Activated B cell treated with CpG ODN at 0.5 μM for 24 hours (primary cell): ENCODE data around the gene ZDHHC1. TPM values are rescaled to one million over a fixed set of nuclear protein-coding genes. Genes with fewer than 3 reads are reported as not detected.

ENCODE experiments used
- ATAC-seq: fragments of 200-7000 bp; cut with Tn5 transposase; one replicate; pipeline ENCODE4 v1.10.0; 2021; ENCODE audit warnings: low read depth, mild to moderate bottlenecking, moderate library complexity
- CTCF ChIA-PET: fragments of 350-600 bp; sonication (Branson Sonifier 250); formaldehyde crosslinking; loops from one replicate; lab custom pipeline; 2021; ENCODE audit warnings: antibody characterized with exemption; lab: Charles Lee
- POLR2A ChIA-PET: fragments of 350-600 bp; sonication (Branson Sonifier 250); formaldehyde crosslinking; loops from one replicate; lab custom pipeline; 2021; ENCODE audit warnings: antibody characterized with exemption; lab: Charles Lee
- DNase-seq: peaks from one replicate; pipeline ENCODE4 v3.0.0; 2022
- H3K27ac Mint-ChIP-seq: one replicate; pipeline ENCODE4 v1.8.0; 2020; ENCODE audit warnings: mixed read lengths
- H3K27me3 Mint-ChIP-seq: one replicate; pipeline ENCODE4 v1.8.0; 2021; ENCODE audit warnings: mixed read lengths
- H3K36me3 Mint-ChIP-seq: one replicate; pipeline ENCODE4 v1.8.0; 2021; ENCODE audit warnings: low read depth, mixed read lengths
- H3K4me1 Mint-ChIP-seq: one replicate; pipeline ENCODE4 v1.8.0; 2021; ENCODE audit warnings: mixed read lengths
- H3K4me3 Mint-ChIP-seq: one replicate; pipeline ENCODE4 v1.8.0; 2020; ENCODE audit warnings: mild to moderate bottlenecking, mixed read lengths
- H3K9me3 Mint-ChIP-seq: one replicate; pipeline ENCODE4 v1.8.0; 2020; ENCODE audit warnings: mixed read lengths
- CTCF ChIP-seq: fragments of 200-600 bp; IDR thresholded peaks from one replicate; pipeline ENCODE4 v1.8.0; 2022; ENCODE audit warnings: antibody characterized with exemption, mild to moderate bottlenecking
- intact Hi-C: fragments of 100-400 bp; cut with micrococcal nuclease; formaldehyde crosslinking; loops from one replicate; pipeline ENCODE4 v1.15.1; 2024
- total RNA-seq: library from RNA; stranded (reverse); gene quantifications from 2 replicates; pipeline ENCODE4 v1.2.3, GENCODE V29; 2022

Gene ZDHHC1
- total RNA-seq, 1 donor from 2014 or later = 3.8 TPM

GRCh38 chr16:67445126-67445426, 28.8 kb upstream of the ZDHHC1 start:
- ChIA-PET POLR2A (no interaction called here), CTCF (interaction anchor here (3.5 kb wide), 1 partner anchor 17 kb away, joined by 28 read pairs; no protein-coding TSS in a partner anchor)
- ATAC-seq (no peak), DNase-seq (no peak)
- Mint-ChIP-seq H3K27ac (no peak overlapping the region), H3K4me1 (no peaks in the 10 kb centered on the region), H3K27me3 (no peaks in the 10 kb centered on the region), H3K4me3 (no peak overlapping the region), H3K9me3 (no peaks in the 10 kb centered on the region), H3K36me3 (peaks cover 63% of the 10 kb centered on the region)
- intact Hi-C loops = loop anchor here (5.0 kb wide), 2 partner anchors 73 to 468 kb away; no protein-coding TSS in a partner anchor
- no peak for TF ChIP-seq CTCF

- H3K27ac Mint-ChIP-seq = no peak overlapping the region
- no peak for TF ChIP-seq CTCF
- ATAC-seq = no peak
- ChIA-PET CTCF (interaction anchor here (1.0 kb wide), 1 partner anchor 16 kb away, joined by 6 read pairs; no protein-coding TSS in a partner anchor), POLR2A (no interaction called here)
- peaks cover 64% of the 10 kb centered on the region for H3K36me3 Mint-ChIP-seq
- no peak for DNase-seq
- H3K4me1 Mint-ChIP-seq = no peaks in the 10 kb centered on the region
- intact Hi-C loops = loop anchor here (5.0 kb wide), 2 partner anchors 72 to 467 kb away; no protein-coding TSS in a partner anchor
- H3K9me3 Mint-ChIP-seq = no peaks in the 10 kb centered on the region
- no peaks in the 10 kb centered on the region for H3K27me3 Mint-ChIP-seq
- no peak overlapping the region for H3K4me3 Mint-ChIP-seq
These were observed 28.2 kb upstream of the ZDHHC1 start for GRCh38 chr16:67444259-67445125.

GRCh38 chr16:67443265-67443664, 27.0 kb upstream of the ZDHHC1 start:
- DNase-seq (no peak), ATAC-seq (no peak)
- no peaks in the 10 kb centered on the region for H3K9me3 Mint-ChIP-seq
- H3K4me1 Mint-ChIP-seq = no peaks in the 10 kb centered on the region
- peaks cover 69% of the 10 kb centered on the region for H3K36me3 Mint-ChIP-seq
- H3K27ac Mint-ChIP-seq = no peak overlapping the region
- intact Hi-C loops = no loop called here
- no peak overlapping the region for H3K4me3 Mint-ChIP-seq
- ChIA-PET POLR2A (interaction anchor here (0.6 kb wide), 1 partner anchor 9 kb away, joined by 6 read pairs; no protein-coding TSS in a partner anchor), CTCF (interaction anchor here (1.0 kb wide), 1 partner anchor 22 kb away, joined by 4 read pairs; no protein-coding TSS in a partner anchor)
- H3K27me3 Mint-ChIP-seq = no peaks in the 10 kb centered on the region
- TF ChIP-seq CTCF = no peak

GRCh38 chr16:67442581-67443255, 26.4 kb upstream of the ZDHHC1 start:
- Mint-ChIP-seq H3K36me3 (peaks cover 72% of the 10 kb centered on the region), H3K27me3 (no peaks in the 10 kb centered on the region), H3K27ac (no peak overlapping the region), H3K4me3 (no peak overlapping the region), H3K4me1 (peaks cover 2% of the 10 kb centered on the region), H3K9me3 (no peaks in the 10 kb centered on the region)
- ChIA-PET POLR2A (interaction anchor here (0.6 kb wide), 1 partner anchor 8 kb away, joined by 6 read pairs; no protein-coding TSS in a partner anchor), CTCF (interaction anchor here (1.0 kb wide), 1 partner anchor 23 kb away, joined by 4 read pairs; no protein-coding TSS in a partner anchor)
- intact Hi-C loops = no loop called here
- no peak for TF ChIP-seq CTCF
- ATAC-seq (no peak), DNase-seq (no peak)

GRCh38 chr16:67441907-67442306, 25.6 kb upstream of the ZDHHC1 start:
- Mint-ChIP-seq H3K4me3 (no peak overlapping the region), H3K27ac (no peak overlapping the region), H3K4me1 (peaks cover 9% of the 10 kb centered on the region), H3K9me3 (no peaks in the 10 kb centered on the region), H3K36me3 (peaks cover 71% of the 10 kb centered on the region), H3K27me3 (no peaks in the 10 kb centered on the region)
- DNase-seq (no peak), ATAC-seq (no peak)
- intact Hi-C loops = no loop called here
- ChIA-PET CTCF (interaction anchor here (1.0 kb wide), 1 partner anchor 14 kb away, joined by 3 read pairs; no protein-coding TSS in a partner anchor), POLR2A (no interaction called here)
- no peak for TF ChIP-seq CTCF
